A673 (cell line): Measurements from ENCODE around the gene MSH5.

Source experiments
- EZH2 ChIP-seq: fragments of 200-600 bp; sonication (generic); IDR thresholded peaks from 2 replicates; pipeline ENCODE4 v1.6.1; 2017; ENCODE audit warnings: borderline replicate concordance, low read depth, mild to moderate bottlenecking, mixed read lengths, antibody characterized with exemption, low read length; ENCODE audit not compliant: poor library complexity, severe bottlenecking
- TF ChIP-seq, protein P1 (sequence below): fragments of 300-800, 200-600 bp; sonication (generic); conservative IDR thresholded peaks from 2 replicates; pipeline ENCODE4 v1.5.1; 2017; ENCODE audit warnings: low read depth, mild to moderate bottlenecking, antibody characterized with exemption, low read length, moderate library complexity, mixed read lengths

DNA sequence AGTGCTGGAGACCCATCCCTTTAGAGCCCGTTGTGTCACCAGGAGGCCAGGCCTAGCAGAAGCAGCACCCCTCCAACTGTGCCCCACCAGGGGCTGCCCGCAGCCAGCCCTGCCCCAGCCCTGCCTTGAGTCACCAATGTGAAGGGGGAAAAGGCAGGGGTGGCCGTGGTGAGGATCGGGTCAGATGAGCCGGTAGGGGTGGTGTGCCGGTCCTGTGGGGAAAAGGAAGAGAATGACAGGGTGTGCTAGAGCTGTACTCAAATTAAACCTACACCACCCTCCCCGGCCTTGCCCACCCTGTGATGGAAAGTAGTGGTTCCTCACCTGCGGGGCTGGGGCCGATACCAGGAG, 25.7 kb downstream of the MSH5 start:
- TF ChIP-seq EZH2: no peak
- TF ChIP-seq, protein P1, sequence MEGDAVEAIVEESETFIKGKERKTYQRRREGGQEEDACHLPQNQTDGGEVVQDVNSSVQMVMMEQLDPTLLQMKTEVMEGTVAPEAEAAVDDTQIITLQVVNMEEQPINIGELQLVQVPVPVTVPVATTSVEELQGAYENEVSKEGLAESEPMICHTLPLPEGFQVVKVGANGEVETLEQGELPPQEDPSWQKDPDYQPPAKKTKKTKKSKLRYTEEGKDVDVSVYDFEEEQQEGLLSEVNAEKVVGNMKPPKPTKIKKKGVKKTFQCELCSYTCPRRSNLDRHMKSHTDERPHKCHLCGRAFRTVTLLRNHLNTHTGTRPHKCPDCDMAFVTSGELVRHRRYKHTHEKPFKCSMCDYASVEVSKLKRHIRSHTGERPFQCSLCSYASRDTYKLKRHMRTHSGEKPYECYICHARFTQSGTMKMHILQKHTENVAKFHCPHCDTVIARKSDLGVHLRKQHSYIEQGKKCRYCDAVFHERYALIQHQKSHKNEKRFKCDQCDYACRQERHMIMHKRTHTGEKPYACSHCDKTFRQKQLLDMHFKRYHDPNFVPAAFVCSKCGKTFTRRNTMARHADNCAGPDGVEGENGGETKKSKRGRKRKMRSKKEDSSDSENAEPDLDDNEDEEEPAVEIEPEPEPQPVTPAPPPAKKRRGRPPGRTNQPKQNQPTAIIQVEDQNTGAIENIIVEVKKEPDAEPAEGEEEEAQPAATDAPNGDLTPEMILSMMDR: no peak
